ENCODE results near the gene TTLL11.

- no peak for TF ChIP-seq CTCF (IDR thresholded peaks at IDR 0.05)
- no peak for TF ChIP-seq POLR2AphosphoS5 (IDR thresholded peaks at IDR 0.05)
- TF ChIP-seq POLR2A (IDR thresholded peaks at IDR 0.05) = no peak
Observed at GRCh38 chr9:121898856-121899255, 194.3 kb downstream of the TTLL11 start.

All from prostate gland (tissue), 2 donors.